Uterus (tissue), 2 donors: Measurements from ENCODE around the gene RLN3.

Experiments used
- CTCF ChIP-seq, 4 experiments: fragments of 200-600 bp in 2 of 4; fragments of 450-650 bp in 2 of 4; sonication (generic) in 2 of 4; IDR thresholded peaks; one replicate each; pipeline ENCODE4 v1.5.1; 2016 to 2019; ENCODE audit warnings: antibody characterized with exemption in 4 of 4, mild to moderate bottlenecking in 2 of 4, moderate library complexity in 1 of 4
- POLR2A ChIP-seq, 2 donors: fragments of 450-650 bp; IDR thresholded peaks; one replicate each; pipeline ENCODE4 v1.6.1; 2016; ENCODE audit warnings: antibody characterized with exemption in 2 of 2, mild to moderate bottlenecking in 1 of 2, moderate library complexity in 1 of 2

GRCh38 chr19:14061081-14061749 lies 33.3 kb downstream of the RLN3 start:
- TF ChIP-seq POLR2A (IDR thresholded peaks at IDR 0.05) (no peak), CTCF (IDR thresholded peaks at IDR 0.05) (no peak)
